ENCODE data around the gene SMC1B. TPM values are rescaled to one million over a fixed set of nuclear protein-coding genes. Genes with fewer than 3 reads are reported as not detected.
A peak's percentile ranks its signal among the peaks of the same experiment; 100 is the strongest.

Gene SMC1B
- total RNA-seq, 1 donor from 2014 or later: 0.07 TPM

GRCh38 chr22:45312415-45312814, 101.0 kb downstream of the SMC1B start:
- Mint-ChIP-seq H3K27me3 (peaks cover 3% of the 10 kb centered on the region), H3K36me3 (peaks cover 15% of the 10 kb centered on the region), H3K27ac (no peak overlapping the region), H3K4me1 (ENCODE audit: unreplicated experiment) (peaks cover 39% of the 10 kb centered on the region), H3K9me3 (no peaks in the 10 kb centered on the region), H3K4me3 (peak overlapping the region; percentile 38)
- no peak for DNase-seq (ENCODE audit: extremely low spot score, unreplicated experiment)
- no peak for TF ChIP-seq CTCF (conservative IDR thresholded peaks at IDR 0.05)

- peak overlapping the region; percentile 87 for H3K27ac Mint-ChIP-seq
- H3K36me3 Mint-ChIP-seq: peaks cover 15% of the 10 kb centered on the region
- H3K27me3 Mint-ChIP-seq: peaks cover 3% of the 10 kb centered on the region
- H3K4me1 Mint-ChIP-seq (ENCODE audit: unreplicated experiment): peaks cover 27% of the 10 kb centered on the region
- H3K9me3 Mint-ChIP-seq: no peaks in the 10 kb centered on the region
- no peak for TF ChIP-seq CTCF (conservative IDR thresholded peaks at IDR 0.05)
- H3K4me3 Mint-ChIP-seq: peak overlapping the region; percentile 89
- DNase-seq (ENCODE audit: extremely low spot score, unreplicated experiment): no peak
Measured at GRCh38 chr22:45310977-45311531, 102.3 kb downstream of the SMC1B start.

GRCh38 chr22:45310331-45310976, 102.9 kb downstream of the SMC1B start:
- no peaks in the 10 kb centered on the region for H3K9me3 Mint-ChIP-seq
- H3K4me1 Mint-ChIP-seq (ENCODE audit: unreplicated experiment): peaks cover 31% of the 10 kb centered on the region
- peak overlapping the region; percentile 87 for H3K27ac Mint-ChIP-seq
- peak overlapping the region; percentile 89 for H3K4me3 Mint-ChIP-seq
- H3K36me3 Mint-ChIP-seq: peaks cover 15% of the 10 kb centered on the region
- TF ChIP-seq CTCF (conservative IDR thresholded peaks at IDR 0.05): no peak
- peaks cover 3% of the 10 kb centered on the region for H3K27me3 Mint-ChIP-seq
- no peak for DNase-seq (ENCODE audit: extremely low spot score, unreplicated experiment)

- TF ChIP-seq CTCF (conservative IDR thresholded peaks at IDR 0.05): peak; percentile 14
- Mint-ChIP-seq H3K27me3 (peaks cover 3% of the 10 kb centered on the region), H3K27ac (peak within 1 kb of the TSS; percentile 94), H3K9me3 (no peaks in the 10 kb centered on the region), H3K4me3 (peak within 1 kb of the TSS; percentile 90), H3K4me1 (ENCODE audit: unreplicated experiment) (peaks cover 31% of the 10 kb centered on the region), H3K36me3 (peaks cover 15% of the 10 kb centered on the region)
- peak; percentile 100 for DNase-seq (ENCODE audit: extremely low spot score, unreplicated experiment)
Measured at GRCh38 chr22:45309422-45310227, 103.8 kb downstream of the SMC1B start, which contains the start of gene FAM118A. FAM118A (plus strand) TSS chr22:45309934; CDS start chr22:45322380, 12,446 bp downstream.

GRCh38 chr22:45308957-45309421, 104.4 kb downstream of the SMC1B start:
- no peak for TF ChIP-seq CTCF (conservative IDR thresholded peaks at IDR 0.05)
- peak overlapping the region; percentile 90 for H3K4me3 Mint-ChIP-seq
- no peaks in the 10 kb centered on the region for H3K9me3 Mint-ChIP-seq
- H3K27ac Mint-ChIP-seq: peak overlapping the region; percentile 94
- peaks cover 24% of the 10 kb centered on the region for H3K4me1 Mint-ChIP-seq (ENCODE audit: unreplicated experiment)
- DNase-seq (ENCODE audit: extremely low spot score, unreplicated experiment): no peak
- peaks cover 3% of the 10 kb centered on the region for H3K27me3 Mint-ChIP-seq
- H3K36me3 Mint-ChIP-seq: peaks cover 15% of the 10 kb centered on the region

Data from type B pancreatic cell (in vitro differentiated cells).